GM21526 (cell line): ENCODE results near the gene TOMM40.
A peak's percentile ranks its signal among the peaks of the same experiment; 100 is the strongest.
"Not testable (repeated sequence)": the region's sequence is repeated elsewhere in the genome, so short reads cannot be mapped to it uniquely, and the experiment has no call there.

ENCODE experiments used
- ATAC-seq: cut with Tn5 transposase; IDR thresholded peaks from one replicate; pipeline ENCODE4 v1.9.1; 2021; ENCODE audit warnings: moderate library complexity; ENCODE audit not compliant: unreplicated experiment, low FRiP score

Gene TOMM40

DNA sequence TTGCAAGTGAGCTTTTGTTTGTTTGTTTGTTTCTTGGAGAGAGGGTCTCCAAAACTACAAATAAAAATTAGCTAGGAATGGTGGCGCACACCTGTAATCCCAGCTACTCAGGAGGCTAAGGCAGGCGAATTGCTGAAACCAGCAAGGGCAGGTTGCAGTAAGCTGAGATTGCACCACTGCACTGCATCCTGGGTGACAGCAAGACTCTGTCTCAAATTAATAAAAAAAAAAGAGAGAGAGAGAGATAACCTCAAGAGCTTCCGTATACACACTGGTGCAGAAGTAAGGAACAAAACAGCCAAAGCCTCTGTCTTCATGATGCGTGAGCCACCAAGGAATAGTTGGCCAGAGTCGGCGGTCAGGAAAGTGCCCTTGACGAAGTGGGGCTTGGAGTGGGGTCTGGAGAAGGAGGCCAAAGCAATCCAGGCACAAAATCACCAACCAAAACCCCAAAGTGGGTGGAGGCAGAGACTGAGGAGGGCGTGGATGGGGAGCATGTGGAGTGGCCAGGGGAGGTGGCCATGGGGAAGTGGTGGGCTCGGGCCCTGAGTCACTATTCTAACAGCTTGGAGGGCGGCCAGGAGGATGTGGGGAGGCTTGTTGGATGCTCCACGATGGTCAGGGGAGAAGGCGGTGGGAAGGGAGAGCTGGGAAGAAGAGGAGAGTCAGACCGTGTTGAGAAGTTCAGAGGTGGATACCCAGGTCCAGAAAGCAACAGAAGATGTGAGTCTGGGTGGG lies 21.2 kb upstream of the TOMM40 start:
- no peak for ATAC-seq

DNA sequence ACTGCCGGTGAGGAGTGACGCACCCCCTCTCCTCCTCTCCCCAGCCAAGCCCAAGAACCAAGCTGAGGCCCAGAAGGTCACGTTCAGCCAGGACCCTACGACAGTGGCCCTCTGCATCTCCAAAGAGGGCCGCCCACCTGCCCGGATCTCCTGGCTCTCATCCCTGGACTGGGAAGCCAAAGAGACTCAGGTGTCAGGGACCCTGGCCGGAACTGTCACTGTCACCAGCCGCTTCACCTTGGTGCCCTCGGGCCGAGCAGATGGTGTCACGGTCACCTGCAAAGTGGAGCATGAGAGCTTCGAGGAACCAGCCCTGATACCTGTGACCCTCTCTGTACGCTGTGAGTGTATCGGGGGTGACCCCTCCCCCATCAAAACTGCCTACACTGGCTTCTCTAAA lies 19.2 kb upstream of the TOMM40 start:
- ATAC-seq, result no peak

DNA sequence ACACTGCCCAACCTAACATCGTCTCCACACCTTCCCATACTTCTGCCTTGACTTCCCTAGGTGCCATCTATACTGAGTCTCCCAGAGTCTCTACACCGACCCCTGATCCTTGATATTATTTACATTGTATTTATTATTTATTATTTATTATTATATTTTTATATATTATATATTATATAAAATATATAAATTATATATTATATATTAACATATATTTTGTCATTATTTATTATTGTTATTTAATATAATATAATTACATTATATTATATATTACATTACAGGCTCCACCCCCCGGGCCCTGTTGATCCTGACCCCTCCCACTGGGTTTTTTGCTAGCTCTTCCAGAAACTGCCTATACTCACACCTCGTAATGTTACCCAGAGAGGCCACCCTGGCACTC lies 18.4 kb upstream of the TOMM40 start:
- ATAC-seq, result no peak

DNA sequence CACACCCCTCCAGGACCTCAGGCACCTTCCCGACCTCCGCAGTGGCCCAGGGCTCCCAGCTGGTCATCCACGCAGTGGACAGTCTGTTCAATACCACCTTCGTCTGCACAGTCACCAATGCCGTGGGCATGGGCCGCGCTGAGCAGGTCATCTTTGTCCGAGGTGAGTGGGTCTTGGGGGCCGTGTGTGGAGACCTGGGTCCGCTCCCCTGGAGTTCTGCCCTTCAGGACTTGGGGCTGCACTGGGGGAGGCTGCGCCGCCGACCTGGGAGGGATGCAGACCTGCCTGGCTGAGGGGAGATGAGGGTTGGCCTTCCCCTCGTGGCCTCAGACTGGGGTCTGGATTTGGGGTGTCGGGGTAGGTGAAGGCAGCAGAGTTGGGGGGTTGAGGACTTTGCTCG lies 16.7 kb upstream of the TOMM40 start:
- no peak for ATAC-seq

DNA sequence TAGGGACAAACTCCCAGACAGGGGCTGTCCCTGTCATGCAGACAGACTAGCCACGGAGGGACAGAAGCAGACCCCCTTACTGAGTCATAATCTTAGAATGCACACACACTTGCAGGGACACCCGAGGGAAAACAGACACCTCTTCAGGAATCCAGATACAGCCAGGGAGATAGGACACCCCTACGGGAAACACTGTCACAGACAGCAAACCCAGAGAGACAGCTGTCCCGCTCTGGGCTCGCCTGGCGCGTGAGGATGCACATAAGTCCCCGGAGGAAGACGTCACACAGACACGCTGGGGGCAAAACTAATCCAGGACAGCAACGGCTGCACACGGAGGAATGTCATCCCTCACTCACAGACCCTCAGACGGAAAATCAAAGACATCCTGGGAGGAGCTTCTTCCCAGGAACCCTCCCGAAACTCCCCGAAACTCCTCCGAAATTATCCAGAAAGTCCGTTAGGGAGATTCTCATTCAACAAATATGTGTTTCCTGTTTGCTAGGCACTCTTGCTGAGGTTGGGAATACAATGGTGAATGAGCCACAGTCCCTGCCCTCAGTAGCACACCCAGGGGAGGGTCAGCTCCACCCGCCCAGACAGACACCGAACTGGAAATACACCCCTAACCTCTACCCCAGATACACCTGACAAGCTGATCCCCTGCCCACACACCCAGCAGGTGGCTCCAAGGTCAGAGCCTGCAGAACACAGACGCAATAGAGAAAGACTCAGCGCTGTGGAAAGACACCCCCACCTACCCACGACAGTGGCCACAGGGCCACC lies 15.2 kb upstream of the TOMM40 start:
- no peak for ATAC-seq

DNA sequence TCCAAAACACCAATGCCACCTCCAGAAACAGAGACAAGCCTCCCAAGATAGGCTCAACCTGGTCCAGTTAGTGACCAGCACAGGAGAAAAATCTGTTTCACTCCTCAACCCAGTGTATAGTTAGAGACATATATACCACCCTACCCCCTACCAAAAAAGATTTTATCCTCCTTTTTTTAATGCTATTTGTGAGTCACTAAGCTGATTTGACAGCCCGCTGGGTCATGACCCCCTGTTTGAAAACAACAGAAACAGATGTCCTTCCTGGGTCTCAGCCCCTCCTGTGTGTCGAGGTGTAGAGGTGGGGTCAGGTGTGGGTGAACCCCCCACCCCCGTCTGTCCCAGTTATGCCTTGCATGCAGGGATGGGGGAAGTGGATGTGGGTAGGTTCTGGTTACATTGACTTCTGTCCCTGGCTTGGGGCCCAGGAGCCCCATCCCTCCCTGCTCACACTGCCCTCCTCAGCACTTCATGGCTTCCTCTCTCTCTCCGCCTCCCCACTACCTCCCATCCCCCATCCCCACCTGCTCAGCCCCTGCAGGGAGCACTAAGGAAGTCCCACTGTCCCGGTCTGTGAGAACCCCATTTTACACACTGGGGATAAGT lies 14.0 kb upstream of the TOMM40 start:
- no peak for ATAC-seq

DNA sequence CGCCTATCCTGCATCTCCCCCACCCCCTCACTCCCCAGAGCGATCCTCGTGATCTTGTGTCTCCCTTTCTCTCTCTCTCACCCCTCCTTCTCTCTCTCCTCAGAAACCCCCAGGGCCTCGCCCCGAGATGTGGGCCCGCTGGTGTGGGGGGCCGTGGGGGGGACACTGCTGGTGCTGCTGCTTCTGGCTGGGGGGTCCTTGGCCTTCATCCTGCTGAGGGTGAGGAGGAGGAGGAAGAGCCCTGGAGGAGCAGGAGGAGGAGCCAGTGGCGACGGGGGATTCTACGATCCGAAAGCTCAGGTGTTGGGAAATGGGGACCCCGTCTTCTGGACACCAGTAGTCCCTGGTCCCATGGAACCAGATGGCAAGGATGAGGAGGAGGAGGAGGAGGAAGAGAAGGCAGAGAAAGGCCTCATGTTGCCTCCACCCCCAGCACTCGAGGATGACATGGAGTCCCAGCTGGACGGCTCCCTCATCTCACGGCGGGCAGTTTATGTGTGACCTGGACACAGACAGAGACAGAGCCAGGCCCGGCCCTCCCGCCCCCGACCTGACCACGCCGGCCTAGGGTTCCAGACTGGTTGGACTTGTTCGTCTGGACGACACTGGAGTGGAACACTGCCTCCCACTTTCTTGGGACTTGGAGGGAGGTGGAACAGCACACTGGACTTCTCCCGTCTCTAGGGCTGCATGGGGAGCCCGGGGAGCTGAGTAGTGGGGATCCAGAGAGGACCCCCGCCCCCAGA lies 12.8 kb upstream of the TOMM40 start:
- ATAC-seq, result no peak

DNA sequence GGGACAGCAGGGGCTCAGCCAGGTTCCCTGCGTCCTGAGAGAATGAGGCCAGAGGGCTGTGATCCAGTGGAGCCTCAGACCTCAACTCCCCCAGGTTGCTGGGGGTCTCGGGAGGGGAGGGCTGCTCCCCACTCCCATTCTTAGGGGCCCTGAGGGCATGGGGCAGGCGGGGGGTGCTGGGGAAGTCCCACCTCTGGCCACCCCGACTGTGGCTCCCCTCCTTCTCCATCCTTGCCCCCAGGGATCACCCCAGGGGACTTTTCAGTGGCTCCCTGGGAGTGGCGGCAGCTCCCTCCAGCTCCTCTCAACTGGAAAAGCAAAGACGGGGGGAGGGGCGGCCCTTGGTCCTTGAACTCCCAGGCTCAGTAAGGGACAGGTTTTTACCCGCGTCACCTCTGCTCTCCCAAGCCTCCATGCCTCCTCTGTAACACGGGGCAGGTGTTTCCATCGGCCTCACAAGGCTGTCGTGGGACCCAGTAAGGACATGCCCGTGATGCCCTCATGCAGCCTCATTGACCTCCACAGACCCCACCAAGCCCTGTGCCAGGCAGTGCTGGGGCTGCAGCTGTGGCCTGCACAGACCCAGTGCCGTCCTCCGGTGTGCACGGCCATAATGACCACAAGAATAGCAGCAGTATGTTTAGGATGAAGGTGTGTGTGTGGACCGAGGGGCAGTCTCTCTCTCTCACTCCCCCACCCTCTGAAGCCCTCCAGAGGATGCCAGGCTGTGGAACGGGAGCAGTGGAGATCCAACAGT lies 11.6 kb upstream of the TOMM40 start:
- no peak for ATAC-seq

DNA sequence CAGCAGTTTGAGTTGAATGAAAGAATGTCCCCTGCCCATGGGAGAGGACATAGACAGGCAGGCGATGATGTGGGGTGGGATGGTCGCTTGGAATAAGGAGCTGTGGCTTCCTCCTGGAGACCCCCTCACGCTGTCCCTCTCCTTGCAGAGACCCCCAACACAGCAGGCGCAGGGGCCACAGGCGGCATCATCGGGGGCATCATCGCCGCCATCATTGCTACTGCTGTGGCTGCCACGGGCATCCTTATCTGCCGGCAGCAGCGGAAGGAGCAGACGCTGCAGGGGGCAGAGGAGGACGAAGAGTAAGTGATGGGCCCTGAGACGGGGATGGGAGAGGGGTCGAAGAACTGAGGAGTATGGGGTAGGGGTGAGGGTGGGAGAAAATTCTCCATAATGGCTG lies 9.0 kb upstream of the TOMM40 start:
- ATAC-seq, result no peak

DNA sequence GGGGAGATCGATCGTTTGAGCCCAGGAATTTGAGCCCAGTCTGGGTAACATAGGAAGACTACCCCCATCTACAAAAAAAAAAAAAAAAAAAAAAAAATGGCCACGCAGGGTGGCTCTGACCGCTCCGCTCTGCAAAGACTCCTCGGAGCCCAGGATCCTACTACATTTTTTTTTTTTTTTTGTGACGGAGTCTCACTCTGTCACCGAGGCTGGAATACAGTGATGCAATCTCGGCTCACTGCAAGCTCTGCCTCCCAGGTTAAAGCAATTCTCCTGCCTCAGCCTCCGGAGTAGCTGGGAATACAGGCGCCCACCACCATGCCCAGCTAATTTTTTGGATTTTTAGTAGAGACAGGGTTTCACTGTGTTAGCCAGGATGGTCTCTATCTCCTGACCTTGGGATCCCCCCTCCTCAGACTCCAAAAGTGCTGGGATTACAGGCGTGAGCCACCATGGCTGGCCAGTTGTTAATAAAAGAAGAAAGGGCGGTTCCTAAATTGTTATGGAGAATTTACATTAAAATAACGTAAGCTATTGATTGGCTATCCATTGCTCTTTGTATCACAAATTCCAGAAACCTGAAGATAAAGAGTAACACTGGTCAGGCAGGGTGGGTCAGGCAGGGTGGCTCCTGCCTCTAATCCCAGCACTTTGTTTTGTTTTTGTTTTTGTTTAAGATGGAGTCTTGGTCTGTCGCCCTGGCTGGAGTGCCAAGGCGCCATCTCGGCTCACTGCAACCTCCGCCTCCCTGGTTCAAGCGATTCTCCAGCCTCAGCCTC lies 8.2 kb upstream of the TOMM40 start:
- ATAC-seq, result not testable (repeated sequence)

DNA sequence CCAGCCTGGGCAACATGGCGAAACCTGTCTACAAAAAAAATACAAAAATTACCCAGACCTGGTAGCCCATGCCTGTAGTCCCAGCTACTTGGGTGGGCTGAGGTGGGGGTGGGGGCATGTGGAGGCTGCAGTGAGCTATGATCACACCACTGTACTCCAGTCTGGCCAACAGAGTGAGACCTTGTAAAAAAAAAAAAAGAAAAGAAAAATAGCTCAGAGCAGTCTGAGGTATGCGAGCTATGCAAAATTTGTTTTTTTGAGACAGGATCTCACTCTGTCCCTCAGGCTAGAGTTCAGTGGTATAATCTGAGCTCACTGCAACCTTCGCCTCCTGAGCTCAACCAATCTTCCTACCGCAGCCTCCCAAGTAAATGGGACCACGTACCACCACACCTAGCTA lies 7.1 kb upstream of the TOMM40 start:
- no peak for ATAC-seq

DNA sequence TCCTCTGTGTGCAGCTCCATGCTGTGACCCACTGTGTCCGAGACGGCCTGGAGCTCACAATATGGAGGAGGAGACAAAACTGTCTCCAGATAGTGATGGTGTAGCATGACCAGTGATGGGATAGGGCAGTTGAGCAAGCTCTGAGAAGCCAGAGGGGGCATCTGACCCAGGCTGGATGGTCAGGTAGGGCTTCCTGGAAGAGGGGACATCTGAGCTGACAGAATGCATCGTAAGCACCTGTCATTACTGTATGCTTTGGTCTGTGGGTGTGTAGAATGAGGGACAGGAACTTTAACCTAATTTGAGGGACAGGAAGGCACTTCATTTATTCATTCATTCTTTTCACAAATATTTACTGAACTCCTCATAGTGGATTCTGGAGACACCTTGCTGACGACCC lies 6.5 kb upstream of the TOMM40 start:
- no peak for ATAC-seq

DNA sequence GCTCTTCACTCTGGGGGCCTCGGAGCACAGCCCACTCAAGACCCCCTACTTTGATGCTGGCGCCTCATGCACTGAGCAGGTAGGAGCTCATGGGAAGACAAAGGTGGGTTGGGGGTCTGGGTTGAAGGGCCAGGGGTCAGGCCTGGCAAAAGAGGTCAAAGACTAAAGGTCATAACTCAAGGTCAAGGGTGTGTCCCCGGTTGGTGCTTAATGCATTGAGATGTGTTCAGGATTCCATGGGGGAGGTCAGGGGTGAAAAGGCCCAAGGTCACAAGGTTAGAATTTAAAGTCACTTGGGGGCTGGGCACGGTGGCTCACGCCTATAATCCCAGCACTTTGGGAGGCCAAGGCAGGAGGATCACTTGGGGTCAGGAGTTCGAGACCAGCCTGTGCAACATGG lies 4.9 kb upstream of the TOMM40 start:
- ATAC-seq, result no peak

DNA sequence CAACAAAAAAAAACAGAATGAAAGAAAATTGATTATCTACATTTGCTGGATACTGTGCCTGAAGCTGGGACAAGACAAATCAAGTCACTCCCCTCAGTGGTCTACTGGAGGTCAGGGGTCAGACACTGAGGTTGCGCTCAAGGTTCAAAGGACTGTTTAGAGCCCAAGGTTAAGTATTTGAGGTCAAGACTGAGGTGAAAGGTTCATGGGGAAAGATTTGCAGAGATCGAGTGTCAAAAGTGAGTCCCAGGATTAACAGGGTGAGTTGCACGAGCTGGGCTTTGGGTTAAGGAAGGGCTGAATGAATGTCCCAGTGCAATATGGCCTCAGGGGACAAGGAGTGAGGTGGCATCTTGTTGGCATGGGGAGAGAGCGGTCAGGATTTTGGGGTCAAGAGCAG lies 3.4 kb upstream of the TOMM40 start:
- no peak for ATAC-seq

DNA sequence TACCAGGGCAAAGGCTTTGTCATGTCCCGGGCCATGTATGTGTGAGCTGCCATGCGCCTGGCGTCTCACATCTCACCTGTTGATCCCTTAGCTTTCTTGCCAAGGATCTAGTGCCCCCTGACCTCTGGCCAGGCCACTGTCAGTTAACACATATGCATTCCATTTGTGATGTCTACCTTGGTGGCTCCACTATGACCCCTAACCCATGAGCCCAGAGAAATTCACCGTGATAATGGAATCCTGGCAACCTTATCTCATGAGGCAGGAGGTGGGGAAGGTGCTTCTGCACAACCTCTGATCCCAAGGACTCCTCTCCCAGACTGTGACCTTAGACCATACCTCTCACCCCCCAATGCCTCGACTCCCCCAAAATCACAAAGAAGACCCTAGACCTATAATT lies 2.7 kb upstream of the TOMM40 start:
- not testable (repeated sequence) for ATAC-seq

DNA sequence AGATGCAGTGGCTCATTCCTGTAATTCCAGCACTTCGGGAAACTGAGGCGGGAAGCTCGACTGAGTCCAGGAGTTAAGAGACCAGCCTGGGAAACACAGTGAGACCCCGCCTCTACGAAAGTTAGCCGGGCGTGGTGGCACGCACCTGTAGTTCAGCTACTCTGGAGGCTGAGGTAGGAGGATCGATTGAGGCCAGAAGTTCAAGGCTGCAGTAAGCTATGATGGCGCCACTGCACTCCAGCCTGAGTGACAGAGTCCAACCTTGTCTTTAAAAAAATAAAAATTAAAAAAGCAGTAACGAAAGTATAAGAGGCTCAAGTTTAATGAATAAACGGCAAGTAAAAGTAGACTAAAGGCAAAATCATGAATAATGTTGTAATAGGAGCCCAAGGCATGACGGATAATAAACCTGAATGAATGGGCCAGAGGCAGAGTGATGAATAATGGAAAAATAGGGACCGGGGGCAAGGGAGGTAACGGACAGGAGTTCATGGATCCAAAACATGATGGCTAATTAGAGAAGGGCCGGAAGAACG lies 1.2 kb upstream of the TOMM40 start:
- no peak for ATAC-seq

DNA sequence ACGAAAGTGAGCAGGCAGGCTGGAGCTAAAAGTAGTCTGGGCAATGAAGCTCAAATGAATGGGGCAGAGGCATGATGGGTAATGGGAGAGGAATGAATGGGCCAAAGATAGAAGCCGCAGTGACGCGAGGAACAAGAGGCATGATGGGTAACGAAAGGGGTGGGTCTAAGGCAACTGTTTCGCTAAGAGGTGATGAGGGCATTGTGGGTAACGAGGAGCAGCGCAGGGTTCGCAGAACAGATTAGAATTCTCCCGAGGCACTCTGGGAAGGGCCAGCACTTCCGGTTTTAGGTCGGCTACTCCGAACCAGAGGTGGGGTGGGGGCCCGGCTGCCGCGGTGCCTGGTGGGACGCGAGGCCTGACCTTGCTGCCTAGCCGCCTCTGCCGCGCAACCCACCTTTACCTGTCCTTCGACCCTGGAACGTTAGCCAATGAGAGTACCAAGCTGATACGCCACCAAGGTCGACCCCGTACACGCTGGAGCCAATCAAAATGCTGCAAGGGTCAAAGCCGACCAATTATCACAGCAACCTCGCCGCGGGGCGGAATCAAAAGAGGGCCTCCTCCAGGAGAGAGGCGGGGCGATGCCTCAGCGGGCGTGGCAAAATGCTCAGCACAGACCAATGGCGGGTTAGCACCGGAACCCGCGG lies 563 bp upstream of the TOMM40 start:
- peak; percentile 81 for ATAC-seq

DNA sequence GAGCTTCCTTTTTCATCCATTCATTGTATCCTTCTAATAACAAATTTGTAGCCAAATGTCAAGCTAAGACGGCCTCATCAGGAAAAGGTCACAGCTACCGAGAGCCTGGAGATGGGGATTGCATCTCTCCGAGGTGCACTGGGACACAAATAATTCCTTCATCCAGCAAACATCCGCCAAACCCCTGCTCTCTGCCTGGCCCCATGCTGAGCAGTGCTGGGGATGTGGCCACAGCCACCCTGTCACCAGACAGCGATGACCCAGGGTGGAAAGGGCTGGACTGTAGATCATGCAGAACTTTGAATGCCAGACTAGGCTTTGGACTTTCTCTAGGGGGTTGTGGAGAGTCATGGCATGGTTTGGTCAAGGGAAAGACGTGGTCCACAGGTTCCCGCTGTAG lies 1.9 kb downstream of the TOMM40 start:
- no peak for ATAC-seq
